Measurements from ENCODE around the gene TXNIP.

DNA sequence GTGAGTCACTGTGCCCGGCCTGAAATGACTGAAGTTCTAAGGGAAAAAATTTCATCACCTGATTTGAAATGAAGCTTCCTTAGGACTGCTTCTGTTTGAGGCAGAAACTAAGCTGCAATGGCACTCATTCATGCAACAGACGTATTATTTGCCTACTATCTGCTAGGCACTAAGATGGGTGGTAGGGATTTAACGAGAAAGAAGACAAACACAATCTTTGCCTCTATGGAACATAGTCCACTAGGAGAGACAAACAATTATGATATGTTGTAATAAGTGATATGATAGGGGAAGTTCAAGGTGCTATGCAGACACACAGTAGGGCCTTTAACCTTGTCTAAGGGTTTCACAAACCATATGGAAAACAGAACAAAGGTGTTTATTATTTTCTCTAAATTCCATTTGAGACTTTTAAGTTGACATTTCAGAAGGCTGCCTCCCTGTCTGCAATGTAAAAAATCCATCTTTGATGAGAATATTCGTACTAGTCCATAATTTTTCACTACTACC lies 49.8 kb downstream of the TXNIP start:
- TF ChIP-seq, protein P1, sequence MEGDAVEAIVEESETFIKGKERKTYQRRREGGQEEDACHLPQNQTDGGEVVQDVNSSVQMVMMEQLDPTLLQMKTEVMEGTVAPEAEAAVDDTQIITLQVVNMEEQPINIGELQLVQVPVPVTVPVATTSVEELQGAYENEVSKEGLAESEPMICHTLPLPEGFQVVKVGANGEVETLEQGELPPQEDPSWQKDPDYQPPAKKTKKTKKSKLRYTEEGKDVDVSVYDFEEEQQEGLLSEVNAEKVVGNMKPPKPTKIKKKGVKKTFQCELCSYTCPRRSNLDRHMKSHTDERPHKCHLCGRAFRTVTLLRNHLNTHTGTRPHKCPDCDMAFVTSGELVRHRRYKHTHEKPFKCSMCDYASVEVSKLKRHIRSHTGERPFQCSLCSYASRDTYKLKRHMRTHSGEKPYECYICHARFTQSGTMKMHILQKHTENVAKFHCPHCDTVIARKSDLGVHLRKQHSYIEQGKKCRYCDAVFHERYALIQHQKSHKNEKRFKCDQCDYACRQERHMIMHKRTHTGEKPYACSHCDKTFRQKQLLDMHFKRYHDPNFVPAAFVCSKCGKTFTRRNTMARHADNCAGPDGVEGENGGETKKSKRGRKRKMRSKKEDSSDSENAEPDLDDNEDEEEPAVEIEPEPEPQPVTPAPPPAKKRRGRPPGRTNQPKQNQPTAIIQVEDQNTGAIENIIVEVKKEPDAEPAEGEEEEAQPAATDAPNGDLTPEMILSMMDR (IDR thresholded peaks at IDR 0.05), result no peak
- TF ChIP-seq POLR2A (IDR thresholded peaks at IDR 0.05), result no peak
